ENCODE measurements around the gene COMMD4.

COMMD4 gene

GRCh38 chr15:75366163-75366562, 30.3 kb downstream of the COMMD4 start:
- H3K4me1 ChIP-seq (ENCODE audit: control insufficient read depth in 1 of 2, insufficient read depth in 1 of 2, low read depth in 1 of 2, low read length in 1 of 2) = peaks cover 15 to 19% of the 10 kb centered on the region in 2 experiments
- no peak overlapping the region for H3K4me3 ChIP-seq (ENCODE audit: low read depth in 1 of 2, low read length in 1 of 2)
- TF ChIP-seq, protein P1, sequence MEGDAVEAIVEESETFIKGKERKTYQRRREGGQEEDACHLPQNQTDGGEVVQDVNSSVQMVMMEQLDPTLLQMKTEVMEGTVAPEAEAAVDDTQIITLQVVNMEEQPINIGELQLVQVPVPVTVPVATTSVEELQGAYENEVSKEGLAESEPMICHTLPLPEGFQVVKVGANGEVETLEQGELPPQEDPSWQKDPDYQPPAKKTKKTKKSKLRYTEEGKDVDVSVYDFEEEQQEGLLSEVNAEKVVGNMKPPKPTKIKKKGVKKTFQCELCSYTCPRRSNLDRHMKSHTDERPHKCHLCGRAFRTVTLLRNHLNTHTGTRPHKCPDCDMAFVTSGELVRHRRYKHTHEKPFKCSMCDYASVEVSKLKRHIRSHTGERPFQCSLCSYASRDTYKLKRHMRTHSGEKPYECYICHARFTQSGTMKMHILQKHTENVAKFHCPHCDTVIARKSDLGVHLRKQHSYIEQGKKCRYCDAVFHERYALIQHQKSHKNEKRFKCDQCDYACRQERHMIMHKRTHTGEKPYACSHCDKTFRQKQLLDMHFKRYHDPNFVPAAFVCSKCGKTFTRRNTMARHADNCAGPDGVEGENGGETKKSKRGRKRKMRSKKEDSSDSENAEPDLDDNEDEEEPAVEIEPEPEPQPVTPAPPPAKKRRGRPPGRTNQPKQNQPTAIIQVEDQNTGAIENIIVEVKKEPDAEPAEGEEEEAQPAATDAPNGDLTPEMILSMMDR (IDR thresholded peaks at IDR 0.05) = no peak
- H3K27me3 ChIP-seq = no peaks in the 10 kb centered on the region
- peaks cover 58% of the 10 kb centered on the region for H3K36me3 ChIP-seq
- H3K27ac ChIP-seq = no peak overlapping the region
- H3K9me3 ChIP-seq = no peaks in the 10 kb centered on the region

- Histone ChIP-seq H3K27ac (peak overlapping the region; percentile 94), H3K27me3 (no peaks in the 10 kb centered on the region), H3K4me3 (ENCODE audit: low read depth in 1 of 2, low read length in 1 of 2) (peak overlapping the region in 1 of 2 experiments; percentile 90), H3K9me3 (no peaks in the 10 kb centered on the region), H3K4me1 (ENCODE audit: control insufficient read depth in 1 of 2, insufficient read depth in 1 of 2, low read depth in 1 of 2, low read length in 1 of 2) (peaks cover 15 to 19% of the 10 kb centered on the region in 2 experiments), H3K36me3 (peaks cover 58% of the 10 kb centered on the region)
- TF ChIP-seq, protein P1 (IDR thresholded peaks at IDR 0.05) = no peak
Measured at GRCh38 chr15:75367006-75367405, 31.1 kb downstream of the COMMD4 start.

GRCh38 chr15:75367406-75367912, 31.6 kb downstream of the COMMD4 start:
- no peaks in the 10 kb centered on the region for H3K9me3 ChIP-seq
- peaks cover 15 to 19% of the 10 kb centered on the region in 2 experiments for H3K4me1 ChIP-seq (ENCODE audit: control insufficient read depth in 1 of 2, insufficient read depth in 1 of 2, low read depth in 1 of 2, low read length in 1 of 2)
- H3K4me3 ChIP-seq (ENCODE audit: low read depth in 1 of 2, low read length in 1 of 2) = peak overlapping the region; percentile 90 to 91
- H3K27ac ChIP-seq = peak overlapping the region; percentile 94
- TF ChIP-seq, protein P1 (IDR thresholded peaks at IDR 0.05) = no peak
- H3K27me3 ChIP-seq = no peaks in the 10 kb centered on the region
- peaks cover 53% of the 10 kb centered on the region for H3K36me3 ChIP-seq

GRCh38 chr15:75367913-75368688, 32.2 kb downstream of the COMMD4 start, which contains the start of gene MAN2C1:
TSS of gene MAN2C1 (minus strand) at chr15:75368607. CDS start at chr15:75368583, 24 bp downstream.
- Histone ChIP-seq H3K4me1 (ENCODE audit: control insufficient read depth in 1 of 2, insufficient read depth in 1 of 2, low read depth in 1 of 2, low read length in 1 of 2) (peaks cover 15 to 19% of the 10 kb centered on the region in 2 experiments), H3K4me3 (ENCODE audit: low read depth in 1 of 2, low read length in 1 of 2) (peak within 1 kb of the TSS; percentile 90 to 91), H3K36me3 (peaks cover 51% of the 10 kb centered on the region), H3K27ac (peak within 1 kb of the TSS; percentile 94), H3K27me3 (no peaks in the 10 kb centered on the region), H3K9me3 (no peaks in the 10 kb centered on the region)
- TF ChIP-seq, protein P1 (IDR thresholded peaks at IDR 0.05) = peak; percentile 66

GRCh38 chr15:75368689-75369239, 32.9 kb downstream of the COMMD4 start:
- TF ChIP-seq, protein P1 (IDR thresholded peaks at IDR 0.05) = no peak
- peaks cover 15 to 19% of the 10 kb centered on the region in 2 experiments for H3K4me1 ChIP-seq (ENCODE audit: control insufficient read depth in 1 of 2, insufficient read depth in 1 of 2, low read depth in 1 of 2, low read length in 1 of 2)

More at GRCh38 chr15:75368689-75369239, 32.9 kb downstream of the COMMD4 start:
- H3K27ac ChIP-seq = peak overlapping the region; percentile 94
- no peaks in the 10 kb centered on the region for H3K27me3 ChIP-seq
- H3K9me3 ChIP-seq = no peaks in the 10 kb centered on the region
- peaks cover 49% of the 10 kb centered on the region for H3K36me3 ChIP-seq
- peak overlapping the region; percentile 90 to 91 for H3K4me3 ChIP-seq (ENCODE audit: low read depth in 1 of 2, low read length in 1 of 2)
